Activated CD4-positive, alpha-beta T cell treated with anti-CD3 and anti-CD28 coated beads for 36 hours (primary cell): ENCODE results near the gene MAP3K2. TPM values are rescaled to one million over a fixed set of nuclear protein-coding genes. Genes with fewer than 3 reads are reported as not detected.
"Not testable (repeated sequence)": the region's sequence is repeated elsewhere in the genome, so short reads cannot be mapped to it uniquely, and the experiment has no call there.

Experiments
- ATAC-seq: fragments of 200-7000 bp; cut with Tn5 transposase; one replicate; pipeline ENCODE4 v1.10.0; 2021; ENCODE audit warnings: mild to moderate bottlenecking, moderate library complexity
- CTCF ChIA-PET: fragments of 350-600 bp; sonication (Branson Sonifier 250); formaldehyde crosslinking; loops from one replicate; lab custom pipeline; 2021; ENCODE audit warnings: antibody characterized with exemption; lab: Charles Lee
- POLR2A ChIA-PET: fragments of 350-600 bp; sonication (Branson Sonifier 250); formaldehyde crosslinking; loops from one replicate; lab custom pipeline; 2021; ENCODE audit warnings: antibody characterized with exemption, inconsistent platforms; lab: Charles Lee
- DNase-seq: peaks from one replicate; pipeline ENCODE4 v3.0.0-alpha.2; 2020
- H3K27ac Mint-ChIP-seq: one replicate; pipeline ENCODE4 v1.8.0; 2021; ENCODE audit warnings: mixed read lengths
- H3K27me3 Mint-ChIP-seq: one replicate; pipeline ENCODE4 v1.8.0; 2021; ENCODE audit warnings: mixed read lengths
- H3K36me3 Mint-ChIP-seq: one replicate; pipeline ENCODE4 v1.8.0; 2021; ENCODE audit warnings: low read depth, mixed read lengths
- H3K4me1 Mint-ChIP-seq: one replicate; pipeline ENCODE4 v1.8.0; 2021; ENCODE audit warnings: mixed read lengths
- H3K4me3 Mint-ChIP-seq: one replicate; pipeline ENCODE4 v1.8.0; 2021; ENCODE audit warnings: mild to moderate bottlenecking, moderate library complexity, mixed read lengths
- H3K9me3 Mint-ChIP-seq: one replicate; pipeline ENCODE4 v1.8.0; 2021; ENCODE audit warnings: low read depth, mixed read lengths
- intact Hi-C, 2 experiments: fragments of 100-400 bp; cut with DNase I in 1 of 2; cut with micrococcal nuclease in 1 of 2; formaldehyde crosslinking; loops; one replicate each; pipeline versions ENCODE4 v1.14.2 to v1.15.1; 2022 to 2024; cut with DNase I, micrococcal nuclease
- total RNA-seq, 2 experiments: library from RNA; stranded (reverse); gene quantifications; one replicate each; pipeline ENCODE4 v1.2.3, GENCODE V29; 2021

The MAP3K2 gene
- total RNA-seq, 2 experiments from 2014 or later = 35.2 to 35.6 TPM

DNA sequence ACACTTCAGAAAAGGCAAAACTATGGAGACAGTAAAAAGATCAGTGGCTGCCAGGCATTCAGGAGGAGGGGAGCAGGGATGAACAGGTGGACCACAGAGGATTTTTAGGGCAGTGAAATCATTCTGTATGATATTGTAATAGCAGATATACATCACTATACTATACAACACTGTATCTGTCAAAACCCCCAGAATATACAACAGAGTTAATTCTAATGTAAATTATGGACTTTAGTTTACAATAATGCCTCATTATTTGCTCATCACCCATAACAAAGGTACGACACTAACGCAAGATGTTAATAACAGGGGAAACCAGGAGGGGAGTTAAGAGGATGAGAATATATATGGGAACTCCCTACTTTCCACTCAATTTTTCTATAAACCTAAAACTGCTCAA, 28.8 kb downstream of the MAP3K2 start:
- POLR2A ChIA-PET = no interaction called here
- intact Hi-C loops = no loop called here
- no peak for ATAC-seq
- no peak for DNase-seq
- Mint-ChIP-seq H3K4me1 (peaks cover 64% of the 10 kb centered on the region), H3K27ac (no peak overlapping the region), H3K9me3 (peaks cover 3% of the 10 kb centered on the region), H3K4me3 (no peak overlapping the region), H3K36me3 (peaks cover 5% of the 10 kb centered on the region), H3K27me3 (no peaks in the 10 kb centered on the region)
- CTCF ChIA-PET = no interaction called here

- no peaks in the 10 kb centered on the region for H3K27me3 Mint-ChIP-seq
- peaks cover 3% of the 10 kb centered on the region for H3K9me3 Mint-ChIP-seq
- H3K36me3 Mint-ChIP-seq = peaks cover 5% of the 10 kb centered on the region
- intact Hi-C loops = no loop called here
- DNase-seq (no peak), ATAC-seq (no peak)
- no peak overlapping the region for H3K27ac Mint-ChIP-seq
- ChIA-PET POLR2A (no interaction called here), CTCF (interaction anchor here (1.1 kb wide), 1 partner anchor 121 kb away, joined by 5 read pairs; no protein-coding TSS in a partner anchor)
- H3K4me3 Mint-ChIP-seq = no peak overlapping the region
- peaks cover 58% of the 10 kb centered on the region for H3K4me1 Mint-ChIP-seq
Observed at GRCh38 chr2:127358044-127358443, 29.7 kb downstream of the MAP3K2 start.

DNA sequence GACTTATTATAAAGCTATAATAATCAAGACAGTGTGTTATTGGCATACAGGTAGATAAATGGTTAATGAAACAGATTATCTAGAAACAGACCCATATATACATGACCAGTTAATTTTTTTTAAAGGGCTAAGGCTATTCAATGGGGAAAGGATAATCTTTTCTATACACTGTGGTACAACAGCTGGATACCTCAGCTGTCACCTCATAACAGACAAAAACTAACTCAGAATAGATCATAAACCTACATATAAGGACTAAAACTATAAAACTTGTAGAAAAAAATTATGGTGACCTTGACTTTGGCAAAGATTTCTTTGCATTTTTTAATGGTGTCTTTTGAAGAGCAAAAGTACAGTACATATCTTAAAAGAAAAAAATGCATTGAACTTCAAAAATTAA, 30.2 kb downstream of the MAP3K2 start:
- no peak for ATAC-seq
- ChIA-PET POLR2A (no interaction called here), CTCF (interaction anchor here (1.1 kb wide), 1 partner anchor 122 kb away, joined by 5 read pairs; no protein-coding TSS in a partner anchor)
- DNase-seq = no peak
- Mint-ChIP-seq H3K4me3 (no peak overlapping the region), H3K36me3 (peaks cover 5% of the 10 kb centered on the region), H3K4me1 (peaks cover 54% of the 10 kb centered on the region), H3K9me3 (peaks cover 3% of the 10 kb centered on the region), H3K27me3 (no peaks in the 10 kb centered on the region), H3K27ac (no peak overlapping the region)
- intact Hi-C loops = no loop called here

- Mint-ChIP-seq H3K36me3 (peaks cover 8% of the 10 kb centered on the region), H3K9me3 (peaks cover 3% of the 10 kb centered on the region), H3K27me3 (no peaks in the 10 kb centered on the region), H3K27ac (no peak overlapping the region), H3K4me1 (peaks cover 52% of the 10 kb centered on the region), H3K4me3 (no peak overlapping the region)
- no peak for DNase-seq
- CTCF ChIA-PET = interaction anchor here (0.6 to 1.0 kb wide), 5 partner anchors 9 to 123 kb away, joined by 3 to 8 read pairs (median 3); no protein-coding TSS in a partner anchor
- no peak for ATAC-seq
- POLR2A ChIA-PET = no interaction called here
- intact Hi-C loops = loop anchor here in 1 of 2 experiments (1.0 kb wide), 1 partner anchor 123 kb away; no protein-coding TSS in a partner anchor
Observed at GRCh38 chr2:127356531-127356930, 31.2 kb downstream of the MAP3K2 start.

- intact Hi-C loops = loop anchor here (1.0 to 2.0 kb wide), 4 partner anchors 31 to 124 kb away; partner anchors contain the start of gene MAP3K2 (in 1 of the 2)
- DNase-seq = peak; percentile 45
- Mint-ChIP-seq H3K27me3 (no peaks in the 10 kb centered on the region), H3K36me3 (peaks cover 8% of the 10 kb centered on the region), H3K27ac (no peak overlapping the region), H3K9me3 (peaks cover 3% of the 10 kb centered on the region), H3K4me1 (peaks cover 53% of the 10 kb centered on the region), H3K4me3 (no peak overlapping the region)
- ATAC-seq = peak; percentile 65
- CTCF ChIA-PET = interaction anchor here (0.6 to 1.0 kb wide), 5 partner anchors 10 to 124 kb away, joined by 3 to 8 read pairs (median 3); no protein-coding TSS in a partner anchor
- POLR2A ChIA-PET = no interaction called here
Observed at GRCh38 chr2:127355407-127356008, 32.3 kb downstream of the MAP3K2 start.

GRCh38 chr2:127353873-127354676, 33.7 kb downstream of the MAP3K2 start:
- DNase-seq, H3K36me3 Mint-ChIP-seq, POLR2A ChIA-PET, H3K27ac Mint-ChIP-seq, ATAC-seq, H3K27me3 Mint-ChIP-seq, H3K4me3 Mint-ChIP-seq, H3K9me3 Mint-ChIP-seq: not testable (repeated sequence)
- intact Hi-C loops = loop anchor here (2.0 kb wide), 2 partner anchors 33 to 57 kb away; partner anchors contain the start of gene MAP3K2 (in 1 of the 2)
- CTCF ChIA-PET = interaction anchor here (0.7 kb wide), 1 partner anchor 677 kb away, joined by 3 read pairs; no protein-coding TSS in a partner anchor
- H3K4me1 Mint-ChIP-seq = peaks cover 53% of the 10 kb centered on the region

DNA sequence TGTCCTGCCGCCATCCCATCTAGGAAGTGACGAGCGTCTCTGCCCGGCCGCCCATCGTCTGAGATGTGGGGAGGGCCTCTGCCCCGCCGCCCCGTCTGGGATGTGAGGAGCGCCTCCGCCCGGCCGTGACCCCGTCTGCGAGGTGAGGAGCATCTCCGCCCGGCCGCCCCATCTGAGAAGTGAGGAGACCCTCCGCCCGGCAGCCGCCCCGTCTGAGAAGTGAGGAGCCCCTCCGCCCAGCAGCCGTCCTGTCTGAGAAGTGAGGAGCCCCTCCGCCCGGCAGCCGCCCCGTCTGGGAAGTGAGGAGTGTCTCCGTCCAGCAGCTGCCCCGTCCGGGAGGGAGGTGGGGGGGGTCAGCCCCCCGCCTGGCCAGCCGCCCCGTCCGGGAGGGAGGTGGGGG, 34.6 kb downstream of the MAP3K2 start:
- CTCF ChIA-PET = not testable (repeated sequence)
- peaks cover 54% of the 10 kb centered on the region for H3K4me1 Mint-ChIP-seq

GRCh38 chr2:127351603-127352002, 36.2 kb downstream of the MAP3K2 start:
- POLR2A ChIA-PET = no interaction called here
- no peak for DNase-seq
- CTCF ChIA-PET = interaction anchor here (1.6 to 2.1 kb wide), 2 partner anchors 61 to 64 kb away, joined by 3 to 5 read pairs; no protein-coding TSS in a partner anchor
- no peak for ATAC-seq
- H3K9me3 Mint-ChIP-seq = no peaks in the 10 kb centered on the region
- H3K4me3 Mint-ChIP-seq = no peak overlapping the region
- peaks cover 58% of the 10 kb centered on the region for H3K4me1 Mint-ChIP-seq
- no peak overlapping the region for H3K27ac Mint-ChIP-seq
- peaks cover 5% of the 10 kb centered on the region for H3K36me3 Mint-ChIP-seq
- intact Hi-C loops = no loop called here
- H3K27me3 Mint-ChIP-seq = no peaks in the 10 kb centered on the region

More for the DNA sequence above, 34.6 kb downstream of the MAP3K2 start:
- H3K27me3 Mint-ChIP-seq, ATAC-seq, H3K9me3 Mint-ChIP-seq, H3K4me3 Mint-ChIP-seq, intact Hi-C loops, H3K27ac Mint-ChIP-seq, H3K36me3 Mint-ChIP-seq, DNase-seq, POLR2A ChIA-PET: not testable (repeated sequence)

DNA sequence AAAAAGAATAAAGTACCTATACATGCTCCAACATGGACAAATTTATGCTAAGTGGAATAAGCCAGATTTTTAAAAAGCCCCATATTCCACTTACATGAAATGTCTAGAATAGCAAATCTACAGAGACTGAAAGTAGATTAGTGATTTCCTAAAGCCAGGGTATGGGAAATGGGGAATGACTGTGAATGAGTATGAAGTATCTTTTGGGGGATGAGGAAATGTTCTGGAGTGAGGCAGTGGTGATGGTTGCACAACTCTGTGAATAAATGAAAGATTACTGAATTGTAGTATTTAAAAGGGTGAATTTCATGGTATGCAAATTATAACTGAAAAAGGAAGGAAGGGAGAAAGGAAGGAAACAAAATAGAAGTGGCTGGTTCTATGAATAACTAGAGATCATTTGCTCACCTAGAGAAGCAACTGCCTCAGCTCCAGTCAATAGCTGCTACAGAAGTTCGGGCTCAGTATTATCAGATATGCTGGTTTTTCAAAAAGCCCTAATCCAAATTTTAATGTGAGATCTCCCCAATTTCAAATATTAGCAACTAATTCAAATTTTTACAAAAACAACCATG, 39.3 kb downstream of the MAP3K2 start:
- no peak overlapping the region for H3K4me3 Mint-ChIP-seq
- intact Hi-C loops = loop anchor here in 1 of 2 experiments (5.0 kb wide), 1 partner anchor 39 kb away; the partner anchor contains the start of gene MAP3K2
- DNase-seq (no peak), ATAC-seq (no peak)
- POLR2A ChIA-PET = no interaction called here
- H3K4me1 Mint-ChIP-seq = peaks cover 59% of the 10 kb centered on the region
- no peaks in the 10 kb centered on the region for H3K9me3 Mint-ChIP-seq
- no peak overlapping the region for H3K27ac Mint-ChIP-seq
- peaks cover 6% of the 10 kb centered on the region for H3K36me3 Mint-ChIP-seq
- CTCF ChIA-PET = interaction anchor here (1.1 kb wide), 2 partner anchors 14 to 131 kb away, joined by 3 to 4 read pairs; no protein-coding TSS in a partner anchor
- no peaks in the 10 kb centered on the region for H3K27me3 Mint-ChIP-seq

- ATAC-seq (peak; percentile 93), DNase-seq (no peak)
- CTCF ChIA-PET = interaction anchor here (1.1 kb wide), 1 partner anchor 13 kb away, joined by 3 read pairs; no protein-coding TSS in a partner anchor
- Mint-ChIP-seq H3K36me3 (peaks cover 6% of the 10 kb centered on the region), H3K4me1 (peaks cover 59% of the 10 kb centered on the region), H3K27ac (peak overlapping the region; percentile 20), H3K4me3 (no peak overlapping the region), H3K27me3 (no peaks in the 10 kb centered on the region), H3K9me3 (no peaks in the 10 kb centered on the region)
- intact Hi-C loops = loop anchor here in 1 of 2 experiments (5.0 kb wide), 1 partner anchor 39 kb away; the partner anchor contains the start of gene MAP3K2
- POLR2A ChIA-PET = no interaction called here
Observed at GRCh38 chr2:127347734-127348392, 39.9 kb downstream of the MAP3K2 start.
